HG02588 (cell line): Measurements from ENCODE around the gene NDRG2.

Source experiments
- ATAC-seq: cut with Tn5 transposase; IDR thresholded peaks from one replicate; pipeline ENCODE4 v1.9.1; 2021; ENCODE audit warnings: mild to moderate bottlenecking, moderate library complexity; ENCODE audit not compliant: unreplicated experiment

NDRG2 gene

GRCh38 chr14:21037156-21037555 is 12.3 kb upstream of the NDRG2 start:
- ATAC-seq = no peak

DNA sequence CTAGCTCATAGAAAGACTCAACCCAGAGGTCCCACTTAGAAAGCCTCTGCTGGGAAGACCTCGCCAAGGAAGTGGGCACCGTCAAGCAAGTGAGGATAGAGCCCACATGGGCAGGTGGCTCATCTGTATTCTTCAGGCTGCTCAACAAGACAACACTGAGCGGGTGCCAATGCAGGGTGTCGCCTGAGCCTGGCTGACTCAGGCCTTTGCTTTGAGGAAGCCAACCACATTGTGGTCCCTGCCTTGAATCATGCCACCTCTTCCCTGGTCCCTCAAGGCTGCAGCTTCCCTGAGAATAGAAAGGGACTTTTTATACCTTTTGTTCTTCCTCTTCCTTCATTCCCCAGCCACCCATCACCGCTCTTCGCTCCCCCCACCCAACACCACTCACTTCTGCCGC is 11.9 kb upstream of the NDRG2 start:
- no peak for ATAC-seq

- ATAC-seq = no peak
Measured at GRCh38 chr14:21034707-21035106, 9.8 kb upstream of the NDRG2 start, which contains the start of gene RNASE13. TSS of gene RNASE13 (minus strand) at chr14:21034807. CDS start at chr14:21034288, 519 bp downstream.

- no peak for ATAC-seq
Measured at GRCh38 chr14:21033133-21033698, 8.4 kb upstream of the NDRG2 start.

DNA sequence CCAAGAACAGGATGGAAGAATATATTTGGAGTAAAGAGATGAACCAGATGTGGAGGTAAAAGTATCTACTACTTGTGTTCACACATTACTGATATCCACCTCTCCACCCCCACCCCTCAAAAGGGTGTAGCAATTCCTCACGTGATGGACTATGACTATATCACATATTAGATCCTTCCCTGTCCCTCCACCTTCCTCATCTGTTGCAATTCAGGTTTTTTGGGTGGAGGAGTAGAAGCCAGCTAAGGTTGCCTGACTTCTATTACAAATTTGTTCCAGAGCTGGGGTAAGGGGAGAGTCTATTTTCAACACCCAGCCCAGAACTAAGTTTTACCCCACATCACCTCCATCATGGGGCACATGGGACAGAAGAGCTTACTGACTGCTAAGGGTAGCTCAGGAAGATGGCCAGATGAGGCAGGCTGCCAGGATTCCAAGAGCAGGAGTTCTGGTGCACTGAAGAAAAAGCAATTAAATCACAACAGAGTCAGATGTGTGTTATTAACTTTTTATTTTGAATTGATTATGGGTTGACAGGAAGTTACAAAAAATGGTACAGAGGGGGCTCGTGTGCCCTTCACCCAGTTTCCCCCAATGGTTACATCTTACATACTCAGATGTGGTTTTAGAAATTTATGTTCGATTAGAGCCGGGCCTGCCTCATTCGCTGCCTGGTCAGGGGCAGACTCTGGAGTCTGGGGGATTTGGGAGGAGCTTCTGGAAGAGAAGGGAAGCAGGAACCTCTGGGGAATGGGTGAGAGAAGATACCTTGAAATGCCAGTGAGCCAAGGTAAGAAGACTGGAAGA is 7.7 kb upstream of the NDRG2 start:
- ATAC-seq = no peak

GRCh38 chr14:21030531-21030930 is 5.7 kb upstream of the NDRG2 start:
- ATAC-seq = no peak

GRCh38 chr14:21029917-21030316 is 5.1 kb upstream of the NDRG2 start, which contains the start of gene TPPP2:
TSS of gene TPPP2 (plus strand) at chr14:21030217. CDS start at chr14:21030582, 365 bp downstream.
- ATAC-seq = no peak

GRCh38 chr14:21026988-21027315 is 2.1 kb upstream of the NDRG2 start:
- ATAC-seq = no peak

- ATAC-seq = no peak
Measured at GRCh38 chr14:21026274-21026987, 1.6 kb upstream of the NDRG2 start.

- ATAC-seq = no peak
Measured at GRCh38 chr14:21025371-21026273, 761 bp upstream of the NDRG2 start.

GRCh38 chr14:21023817-21024584 is 860 bp downstream of the NDRG2 start:
- ATAC-seq = no peak

DNA sequence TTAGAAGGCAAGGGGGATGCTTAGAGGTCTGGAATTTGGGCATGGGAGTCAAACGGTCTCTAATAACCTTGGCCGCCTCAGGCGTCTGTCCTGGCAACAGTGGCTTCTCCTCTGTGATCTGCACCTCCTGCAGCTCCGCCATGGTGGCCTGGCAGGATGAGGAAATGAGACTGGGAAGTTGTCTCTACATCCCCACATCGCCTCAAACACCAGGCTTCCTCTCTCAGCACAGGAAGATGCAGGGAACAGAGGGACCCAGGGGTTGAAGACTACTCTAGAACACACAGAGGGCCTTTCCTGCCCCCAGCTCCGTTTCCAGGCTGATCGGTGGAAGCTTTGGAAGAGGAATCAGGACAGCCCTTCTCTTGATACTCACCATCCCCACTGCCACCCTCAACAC is 1.7 kb downstream of the NDRG2 start:
- ATAC-seq = no peak

DNA sequence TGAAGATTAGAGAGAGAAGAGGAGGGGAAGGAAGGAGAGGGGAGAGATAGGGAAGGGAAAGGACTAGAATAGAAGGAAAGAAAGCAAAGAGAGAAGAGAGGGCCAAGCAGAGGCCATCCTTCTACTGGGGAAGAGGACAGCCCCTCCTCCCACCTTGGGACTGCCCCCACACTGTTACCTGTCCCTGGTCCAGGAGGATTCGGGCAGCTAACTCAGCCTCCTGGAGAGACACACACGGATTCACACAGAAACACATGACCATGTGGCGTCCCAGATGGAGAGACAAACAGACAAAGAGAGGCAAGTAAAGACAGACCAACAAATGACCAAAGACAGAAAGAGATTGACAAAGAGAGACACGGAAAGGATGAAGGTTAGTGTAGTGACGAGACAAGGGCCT is 2.2 kb downstream of the NDRG2 start:
- ATAC-seq = no peak

GRCh38 chr14:21020977-21021545 is 3.8 kb downstream of the NDRG2 start:
- ATAC-seq = no peak

- ATAC-seq = no peak
Measured at GRCh38 chr14:21019366-21019765, 5.5 kb downstream of the NDRG2 start.

DNA sequence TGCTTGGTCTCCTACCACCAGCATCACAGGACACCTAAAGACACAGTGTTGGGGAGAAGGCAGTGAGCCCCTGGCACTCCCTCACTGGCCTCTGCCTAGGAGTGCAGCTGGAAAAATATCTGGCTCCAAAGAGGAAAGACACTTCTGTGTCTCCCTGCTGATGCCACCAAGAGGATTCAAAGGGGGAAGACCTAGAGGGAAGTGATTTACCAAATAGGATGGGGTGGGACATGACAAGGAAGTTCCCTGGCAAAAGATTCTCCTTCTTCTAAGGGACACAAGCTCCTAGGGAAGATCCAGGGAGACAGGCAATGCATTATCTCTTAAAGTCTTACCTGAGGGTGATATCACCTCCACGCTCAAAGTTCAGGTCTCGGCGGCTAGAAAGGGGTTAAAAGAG is 6.1 kb downstream of the NDRG2 start:
- no peak for ATAC-seq

DNA sequence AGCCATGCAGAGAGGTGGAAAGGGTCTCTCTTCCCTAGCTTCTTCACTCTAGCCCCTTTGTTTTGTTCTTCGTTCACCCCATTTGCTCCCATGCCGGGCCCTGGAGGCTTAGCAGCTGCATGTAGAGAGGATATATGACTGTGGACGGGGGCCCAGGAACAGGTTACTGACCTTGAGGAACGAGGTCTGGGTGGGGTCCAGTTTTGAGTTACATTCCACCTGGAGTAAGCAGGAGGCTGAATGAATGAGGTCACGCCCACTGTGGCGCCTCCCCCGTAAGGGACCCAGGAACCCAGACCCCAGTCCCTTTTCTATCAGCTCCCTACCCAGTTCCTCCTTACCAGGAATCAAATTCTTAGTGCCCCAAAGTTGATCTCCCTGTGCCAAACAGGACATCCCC is 6.6 kb downstream of the NDRG2 start:
- no peak for ATAC-seq

GRCh38 chr14:21017528-21018245 is 7.2 kb downstream of the NDRG2 start:
- ATAC-seq = no peak
